GM18951 (cell line): ENCODE measurements around the gene ZYG11B.
"Not testable (repeated sequence)": the region's sequence is repeated elsewhere in the genome, so short reads cannot be mapped to it uniquely, and the experiment has no call there.

Source experiments
- POLR2A ChIP-seq: IDR thresholded peaks from 4 replicates; pipeline ENCODE4 v1.6.1; 2011; ENCODE audit warnings: mild to moderate bottlenecking; ENCODE audit not compliant: insufficient read length, insufficient read depth; ENCODE audit errors: extremely low read depth
- in situ Hi-C: fragments of 300-500 bp; cut with MboI; formaldehyde crosslinking; loops from one replicate; pipeline ENCODE4 v1.12.0; 2022; ENCODE audit warnings: low sequenced_read_pairs, mixed read lengths, inconsistent platforms; ENCODE audit not compliant: unreplicated experiment

The ZYG11B gene

GRCh38 chr1:52727114-52727586 lies 897 bp downstream of the ZYG11B start:
- TF ChIP-seq POLR2A, result no peak
- in situ Hi-C loops, result no loop called here

- in situ Hi-C loops, result no loop called here
- TF ChIP-seq POLR2A, result no peak
Observed at GRCh38 chr1:52727956-52728656, 1.9 kb downstream of the ZYG11B start.

GRCh38 chr1:52733368-52733767 lies 7.1 kb downstream of the ZYG11B start:
- TF ChIP-seq POLR2A, result no peak
- in situ Hi-C loops, result no loop called here

GRCh38 chr1:52735371-52735770 lies 9.1 kb downstream of the ZYG11B start:
- in situ Hi-C loops, result not testable (repeated sequence)

GRCh38 chr1:52738148-52738547 lies 11.9 kb downstream of the ZYG11B start:
- in situ Hi-C loops, result no loop called here
- no peak for TF ChIP-seq POLR2A

GRCh38 chr1:52738893-52739292 lies 12.6 kb downstream of the ZYG11B start:
- in situ Hi-C loops, result no loop called here
- TF ChIP-seq POLR2A, result no peak

- TF ChIP-seq POLR2A, result no peak
- in situ Hi-C loops, result no loop called here
Observed at GRCh38 chr1:52739699-52740467, 13.6 kb downstream of the ZYG11B start.

- in situ Hi-C loops, result no loop called here
- TF ChIP-seq POLR2A, result no peak
Observed at GRCh38 chr1:52741259-52741658, 15.0 kb downstream of the ZYG11B start.

GRCh38 chr1:52746189-52746588 lies 19.9 kb downstream of the ZYG11B start:
- no peak for TF ChIP-seq POLR2A
- in situ Hi-C loops, result no loop called here

- in situ Hi-C loops, result no loop called here
- TF ChIP-seq POLR2A, result no peak
Observed at GRCh38 chr1:52747450-52747849, 21.2 kb downstream of the ZYG11B start.

- no peak for TF ChIP-seq POLR2A
- in situ Hi-C loops, result no loop called here
Observed at GRCh38 chr1:52748119-52748518, 21.9 kb downstream of the ZYG11B start.

GRCh38 chr1:52749496-52749895 lies 23.2 kb downstream of the ZYG11B start:
- in situ Hi-C loops, result not testable (repeated sequence)

- in situ Hi-C loops, result not testable (repeated sequence)
Observed at GRCh38 chr1:52750139-52750538, 23.9 kb downstream of the ZYG11B start.
